ENCODE results near the gene ARL8A. TPM values are rescaled to one million over a fixed set of nuclear protein-coding genes. Genes with fewer than 3 reads are reported as not detected.

The ARL8A gene
- total RNA-seq, 1 donor from 2014 or later: 30.3 TPM

GRCh38 chr1:202164271-202165037 is 19.9 kb upstream of the ARL8A start:
- no peak for FAIRE-seq

GRCh38 chr1:202163281-202164270 is 19.0 kb upstream of the ARL8A start:
- DNase-seq (ENCODE audit: low read depth) (no peak), FAIRE-seq (no peak)
- no peak for TF ChIP-seq CTCF (IDR thresholded peaks at IDR 0.05; ENCODE audit: insufficient read depth, low read length, severe bottlenecking)
- H3K4me3 ChIP-seq (ENCODE audit: low read depth, low read length): no peak overlapping the region
- no peaks in the 10 kb centered on the region for H3K36me3 ChIP-seq (ENCODE audit: control insufficient read depth, insufficient read depth, low read length)
- H3K27me3 ChIP-seq (ENCODE audit: control insufficient read depth, insufficient read depth, low read length): peaks cover 5% of the 10 kb centered on the region

More at GRCh38 chr1:202164271-202165037, 19.9 kb upstream of the ARL8A start:
- TF ChIP-seq CTCF (IDR thresholded peaks at IDR 0.05; ENCODE audit: insufficient read depth, low read length, severe bottlenecking): no peak
- no peak overlapping the region for H3K4me3 ChIP-seq (ENCODE audit: low read depth, low read length)
- DNase-seq (ENCODE audit: low read depth): no peak
- peaks cover 5% of the 10 kb centered on the region for H3K27me3 ChIP-seq (ENCODE audit: control insufficient read depth, insufficient read depth, low read length)
- H3K36me3 ChIP-seq (ENCODE audit: control insufficient read depth, insufficient read depth, low read length): no peaks in the 10 kb centered on the region

- no peaks in the 10 kb centered on the region for H3K36me3 ChIP-seq (ENCODE audit: control insufficient read depth, insufficient read depth, low read length)
- FAIRE-seq: no peak
- TF ChIP-seq CTCF (IDR thresholded peaks at IDR 0.05; ENCODE audit: insufficient read depth, low read length, severe bottlenecking): no peak
- H3K27me3 ChIP-seq (ENCODE audit: control insufficient read depth, insufficient read depth, low read length): peaks cover 1% of the 10 kb centered on the region
- no peak for DNase-seq (ENCODE audit: low read depth)
- H3K4me3 ChIP-seq (ENCODE audit: low read depth, low read length): no peak overlapping the region
Observed at GRCh38 chr1:202162418-202163280, 18.1 kb upstream of the ARL8A start.

GRCh38 chr1:202162047-202162417 is 17.5 kb upstream of the ARL8A start:
- TF ChIP-seq CTCF (IDR thresholded peaks at IDR 0.05; ENCODE audit: insufficient read depth, low read length, severe bottlenecking): no peak
- peaks cover 1% of the 10 kb centered on the region for H3K27me3 ChIP-seq (ENCODE audit: control insufficient read depth, insufficient read depth, low read length)
- H3K4me3 ChIP-seq (ENCODE audit: low read depth, low read length): no peak overlapping the region
- FAIRE-seq (no peak), DNase-seq (ENCODE audit: low read depth) (no peak)
- no peaks in the 10 kb centered on the region for H3K36me3 ChIP-seq (ENCODE audit: control insufficient read depth, insufficient read depth, low read length)

Measured in bronchial epithelial cell (primary cell).